Central memory CD8-positive, alpha-beta T cell (primary cell): ENCODE results near the gene SMG1.
A peak's percentile ranks its signal among the peaks of the same experiment; 100 is the strongest.

Source experiments
- ATAC-seq: fragments of 150-1000 bp; cut with Tn5 transposase; replicated peaks from 2 replicates; pipeline ENCODE4 v1.10.0; 2022; ENCODE audit warnings: mild to moderate bottlenecking, moderate FRiP score, moderate number of reproducible peaks; ENCODE audit not compliant: poor library complexity, severe bottlenecking; ENCODE audit errors: extremely low read depth
- DNase-seq, 2 donors: peaks; one replicate each; pipeline ENCODE4 v3.0.0; 2021; ENCODE audit warnings: low spot score in 2 of 2
- H3K27ac Mint-ChIP-seq: one replicate; pipeline ENCODE4 v1.8.0; 2022; ENCODE audit warnings: low read depth, mild to moderate bottlenecking, moderate library complexity, mixed read lengths
- H3K27me3 Mint-ChIP-seq: one replicate; pipeline ENCODE4 v1.8.0; 2022; ENCODE audit warnings: mixed read lengths
- H3K36me3 Mint-ChIP-seq: one replicate; pipeline ENCODE4 v1.8.0; 2022; ENCODE audit warnings: mild to moderate bottlenecking, moderate library complexity, mixed read lengths; ENCODE audit not compliant: insufficient read depth
- H3K4me1 Mint-ChIP-seq: one replicate; pipeline ENCODE4 v1.8.0; 2022; ENCODE audit warnings: mixed read lengths
- H3K4me3 Mint-ChIP-seq: one replicate; pipeline ENCODE4 v1.8.0; 2022; ENCODE audit warnings: mild to moderate bottlenecking, moderate library complexity, mixed read lengths
- H3K9me3 Mint-ChIP-seq: one replicate; pipeline ENCODE4 v1.8.0; 2022; ENCODE audit warnings: mixed read lengths

The SMG1 gene

GRCh38 chr16:18832006-18832405 lies 94.2 kb downstream of the SMG1 start:
- Mint-ChIP-seq H3K27ac (no peak overlapping the region), H3K36me3 (peaks cover 66% of the 10 kb centered on the region), H3K4me3 (no peak overlapping the region), H3K4me1 (no peaks in the 10 kb centered on the region), H3K9me3 (no peaks in the 10 kb centered on the region), H3K27me3 (no peaks in the 10 kb centered on the region)
- ATAC-seq (no peak), DNase-seq (no peak)

DNA sequence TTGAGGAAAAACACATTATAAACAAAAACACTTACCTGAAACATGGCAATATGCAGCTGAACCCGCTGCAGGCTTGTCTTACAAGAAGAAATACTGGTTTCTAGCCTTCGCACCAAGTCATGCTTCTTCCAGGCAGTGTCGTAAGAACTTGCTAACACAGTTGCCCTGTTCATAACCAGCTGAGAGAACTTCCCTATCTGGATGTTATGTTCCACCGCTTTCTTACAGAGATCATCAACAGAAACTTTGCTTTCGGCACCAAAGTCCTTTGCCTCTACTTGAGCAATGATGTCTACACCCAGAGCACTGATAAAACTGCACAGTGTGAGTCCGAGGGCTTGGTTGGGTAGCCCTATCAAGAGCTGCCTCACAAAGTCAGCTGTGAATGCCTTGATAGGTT lies 97.0 kb downstream of the SMG1 start:
- Mint-ChIP-seq H3K36me3 (peaks cover 46% of the 10 kb centered on the region), H3K4me3 (no peak overlapping the region), H3K4me1 (no peaks in the 10 kb centered on the region), H3K27me3 (no peaks in the 10 kb centered on the region), H3K9me3 (no peaks in the 10 kb centered on the region), H3K27ac (no peak overlapping the region)
- no peak for DNase-seq
- no peak for ATAC-seq

DNA sequence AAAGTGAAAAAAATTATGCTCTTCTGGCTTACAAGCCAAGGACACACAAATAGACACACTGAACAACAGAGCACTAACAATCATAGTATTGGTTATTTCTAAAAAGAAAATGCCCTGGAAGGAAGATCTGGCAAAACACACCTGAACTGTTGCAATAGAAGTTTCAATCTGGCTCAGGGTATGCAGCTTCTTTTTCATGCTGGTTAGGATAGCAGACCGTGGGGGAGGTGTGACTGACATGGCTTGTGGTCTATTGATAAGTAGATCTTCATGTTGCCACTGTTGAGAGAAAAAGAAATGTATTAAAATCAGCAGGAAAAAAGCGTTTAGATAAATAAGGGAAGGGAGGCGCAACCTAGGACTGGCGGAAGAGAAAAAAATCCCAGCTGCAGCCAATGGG lies 98.3 kb downstream of the SMG1 start:
- no peak for ATAC-seq
- H3K4me3 Mint-ChIP-seq = no peak overlapping the region
- H3K9me3 Mint-ChIP-seq = no peaks in the 10 kb centered on the region
- H3K27ac Mint-ChIP-seq = no peak overlapping the region
- no peaks in the 10 kb centered on the region for H3K4me1 Mint-ChIP-seq
- H3K36me3 Mint-ChIP-seq = peaks cover 40% of the 10 kb centered on the region
- no peak for DNase-seq
- H3K27me3 Mint-ChIP-seq = no peaks in the 10 kb centered on the region

- no peak for ATAC-seq
- peaks cover 8% of the 10 kb centered on the region for H3K4me1 Mint-ChIP-seq
- H3K4me3 Mint-ChIP-seq = no peak overlapping the region
- H3K27me3 Mint-ChIP-seq = no peaks in the 10 kb centered on the region
- no peak overlapping the region for H3K27ac Mint-ChIP-seq
- peaks cover 40% of the 10 kb centered on the region for H3K36me3 Mint-ChIP-seq
- DNase-seq = no peak
- no peaks in the 10 kb centered on the region for H3K9me3 Mint-ChIP-seq
Observed at GRCh38 chr16:18816286-18816685, 109.9 kb downstream of the SMG1 start.

DNA sequence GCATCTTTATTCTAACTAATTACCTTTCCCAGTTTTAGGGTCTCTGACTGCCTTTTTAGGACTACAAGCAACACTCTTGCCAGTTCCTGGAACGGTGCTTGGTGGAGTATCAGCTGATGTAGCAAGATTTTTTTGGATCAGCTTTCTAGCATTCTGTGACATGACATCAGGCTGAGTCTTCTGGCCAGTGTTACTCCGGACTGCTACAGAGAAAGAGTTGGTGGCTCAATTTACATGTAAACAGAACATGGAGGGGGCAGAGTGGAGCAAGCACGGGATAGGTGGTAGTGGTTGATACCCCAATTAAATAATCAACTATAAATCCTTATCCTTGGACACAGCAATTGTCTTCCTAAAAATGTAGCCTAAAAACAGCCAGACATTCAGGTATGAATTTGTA lies 114.3 kb downstream of the SMG1 start:
- Mint-ChIP-seq H3K36me3 (peaks cover 58% of the 10 kb centered on the region), H3K27ac (no peak overlapping the region), H3K4me1 (peaks cover 4% of the 10 kb centered on the region), H3K9me3 (no peaks in the 10 kb centered on the region), H3K4me3 (no peak overlapping the region), H3K27me3 (no peaks in the 10 kb centered on the region)
- DNase-seq (no peak), ATAC-seq (no peak)

DNA sequence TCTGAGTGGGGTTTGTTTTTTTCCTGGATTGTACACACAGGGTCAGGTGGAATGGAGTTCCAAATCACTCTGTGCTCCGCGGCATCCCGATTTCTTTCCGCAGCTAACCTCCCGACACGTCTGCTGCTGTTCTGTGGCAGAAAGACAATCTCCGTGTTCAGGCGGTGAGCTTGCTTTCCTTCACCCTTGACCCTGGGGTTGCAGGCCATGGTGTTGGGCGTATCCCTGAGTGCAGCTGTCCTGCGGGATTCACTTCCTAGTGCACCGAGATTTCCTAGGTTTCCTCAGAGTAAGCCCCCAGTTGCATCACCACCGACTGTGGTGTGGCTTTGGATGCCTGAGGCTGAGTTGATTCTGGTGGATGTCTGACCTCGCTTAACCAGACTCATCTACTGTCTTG lies 117.0 kb downstream of the SMG1 start:
- DNase-seq = no peak
- Mint-ChIP-seq H3K27ac (no peak overlapping the region), H3K9me3 (no peaks in the 10 kb centered on the region), H3K36me3 (peaks cover 47% of the 10 kb centered on the region), H3K4me3 (no peak overlapping the region), H3K4me1 (peaks cover 14% of the 10 kb centered on the region), H3K27me3 (no peaks in the 10 kb centered on the region)
- ATAC-seq = no peak

- peaks cover 39% of the 10 kb centered on the region for H3K4me1 Mint-ChIP-seq
- peaks cover 40% of the 10 kb centered on the region for H3K36me3 Mint-ChIP-seq
Observed at GRCh38 chr16:18805257-18805773, 120.9 kb downstream of the SMG1 start.

GRCh38 chr16:18804540-18804939 lies 121.7 kb downstream of the SMG1 start:
- no peak for ATAC-seq
- Mint-ChIP-seq H3K4me3 (peak overlapping the region; percentile 40), H3K4me1 (peaks cover 46% of the 10 kb centered on the region), H3K27ac (peak overlapping the region; percentile 94), H3K9me3 (no peaks in the 10 kb centered on the region), H3K27me3 (no peaks in the 10 kb centered on the region), H3K36me3 (peaks cover 34% of the 10 kb centered on the region)
- no peak for DNase-seq

More at GRCh38 chr16:18805257-18805773, 120.9 kb downstream of the SMG1 start:
- Mint-ChIP-seq H3K4me3 (no peak overlapping the region), H3K9me3 (no peaks in the 10 kb centered on the region), H3K27ac (no peak overlapping the region), H3K27me3 (no peaks in the 10 kb centered on the region)
- DNase-seq (no peak), ATAC-seq (no peak)

- Mint-ChIP-seq H3K36me3 (peaks cover 28% of the 10 kb centered on the region), H3K27ac (peak overlapping the region; percentile 94), H3K27me3 (no peaks in the 10 kb centered on the region), H3K4me1 (peaks cover 52% of the 10 kb centered on the region), H3K4me3 (peak overlapping the region; percentile 92), H3K9me3 (no peaks in the 10 kb centered on the region)
- ATAC-seq (no peak), DNase-seq (no peak)
Observed at GRCh38 chr16:18803569-18804462, 122.4 kb downstream of the SMG1 start.

DNA sequence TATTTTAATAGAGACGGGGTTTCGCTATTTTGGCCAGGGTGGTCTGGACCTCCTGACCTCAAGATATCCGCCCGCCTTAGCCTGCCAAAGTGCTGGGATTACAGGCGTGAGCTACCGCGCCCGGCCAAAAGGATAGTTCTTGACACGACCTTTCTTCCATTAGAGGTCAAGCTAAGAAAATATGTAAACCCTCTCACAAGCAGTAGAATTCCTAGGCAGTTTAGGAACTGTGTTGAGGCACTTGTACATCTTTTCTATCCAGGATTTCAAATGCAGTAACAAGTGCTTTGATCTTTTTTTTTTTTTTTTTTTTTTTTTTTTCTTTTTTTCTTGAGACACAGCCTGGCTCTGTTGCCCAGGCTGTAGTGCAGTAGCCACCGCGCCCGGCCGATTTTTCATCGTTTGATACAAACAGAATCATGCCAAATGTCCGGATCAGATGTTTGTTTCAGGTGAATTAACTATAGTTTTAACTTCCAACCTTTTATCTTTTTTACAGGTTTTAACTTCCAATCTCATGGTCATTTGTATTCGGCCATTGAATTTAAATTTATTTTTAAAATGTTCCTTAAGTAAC lies 123.4 kb downstream of the SMG1 start:
- peak overlapping the region; percentile 94 for H3K27ac Mint-ChIP-seq

DNA sequence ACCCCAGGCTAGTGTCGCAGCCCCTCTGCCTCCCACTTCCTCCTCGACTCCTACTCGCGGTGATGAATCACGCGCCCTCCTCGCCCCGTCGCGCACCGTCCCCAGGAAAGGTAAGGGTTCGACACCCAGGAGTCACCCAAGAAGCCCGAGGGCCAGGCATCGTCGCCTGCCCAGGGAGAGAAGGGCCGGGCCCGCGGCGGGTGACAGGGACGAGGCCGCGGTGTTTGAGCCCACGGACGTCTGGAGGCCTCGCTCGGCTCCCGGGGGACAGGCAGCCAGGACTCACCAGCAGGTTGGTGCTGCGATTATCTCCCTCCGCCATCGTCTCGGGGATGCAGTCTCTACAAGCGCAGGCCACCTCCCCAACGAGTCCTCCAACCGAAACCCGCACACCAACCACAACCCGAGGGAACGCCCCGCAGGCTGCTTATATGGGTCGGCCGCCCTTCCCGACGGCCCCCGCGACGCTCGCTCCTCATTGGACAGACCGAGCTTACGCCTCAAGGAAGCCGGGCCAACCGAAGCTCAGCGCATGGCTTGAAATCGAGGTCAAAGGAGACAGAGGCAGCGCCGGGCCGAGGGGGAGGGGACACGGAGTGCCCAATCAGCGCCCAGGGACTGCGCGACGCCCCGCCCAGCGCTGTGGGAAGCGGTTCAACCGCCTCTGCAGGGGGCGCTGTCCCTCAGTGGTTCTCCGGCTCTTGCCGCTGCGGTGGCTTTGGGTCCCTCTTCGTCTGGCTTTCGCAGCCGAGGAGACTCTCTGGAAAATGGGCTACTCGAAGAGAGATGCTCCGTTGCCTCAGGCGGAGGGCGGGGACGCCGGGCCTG lies 124.8 kb downstream of the SMG1 start, which contains the start of gene ARL6IP1:
Gene ARL6IP1, minus strand, starts transcription at position 405 of the 828 bp plus-strand sequence. Its CDS starts 83 bp downstream, at position 322.
- ATAC-seq (peak; percentile 95), DNase-seq (peak; percentile 98 to 99)
- H3K36me3 Mint-ChIP-seq = peaks cover 28% of the 10 kb centered on the region
- peaks cover 52% of the 10 kb centered on the region for H3K4me1 Mint-ChIP-seq
- peak within 1 kb of the TSS; percentile 94 for H3K27ac Mint-ChIP-seq
- H3K27me3 Mint-ChIP-seq = no peaks in the 10 kb centered on the region
- no peaks in the 10 kb centered on the region for H3K9me3 Mint-ChIP-seq
- peak within 1 kb of the TSS; percentile 92 for H3K4me3 Mint-ChIP-seq

More for the DNA sequence above, 123.4 kb downstream of the SMG1 start:
- H3K4me3 Mint-ChIP-seq = peak overlapping the region; percentile 92
- no peaks in the 10 kb centered on the region for H3K27me3 Mint-ChIP-seq
- no peak for ATAC-seq
- H3K36me3 Mint-ChIP-seq = peaks cover 23% of the 10 kb centered on the region
- H3K4me1 Mint-ChIP-seq = peaks cover 53% of the 10 kb centered on the region
- DNase-seq = no peak
- no peaks in the 10 kb centered on the region for H3K9me3 Mint-ChIP-seq

DNA sequence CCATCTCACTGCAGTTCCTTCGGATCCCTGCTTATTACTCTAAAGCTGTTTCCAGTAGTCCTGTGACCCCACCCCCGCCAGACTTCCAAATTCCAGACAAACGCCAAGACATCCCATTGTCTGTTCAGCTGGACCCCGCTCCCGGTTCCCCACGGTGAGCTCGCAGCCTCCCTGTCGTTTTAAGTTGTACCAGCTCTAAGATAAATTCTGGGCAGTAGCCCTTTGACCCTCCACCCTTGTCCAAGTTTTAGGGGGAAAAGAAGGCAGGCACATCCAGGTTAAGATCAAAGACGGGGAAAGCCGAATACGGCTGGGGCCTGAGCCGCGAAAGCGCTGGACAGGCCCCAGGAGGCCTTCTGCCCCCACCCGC lies 125.4 kb downstream of the SMG1 start:
- peaks cover 34% of the 10 kb centered on the region for H3K36me3 Mint-ChIP-seq
- H3K9me3 Mint-ChIP-seq = no peaks in the 10 kb centered on the region
- H3K4me3 Mint-ChIP-seq = peak overlapping the region; percentile 92
- peaks cover 53% of the 10 kb centered on the region for H3K4me1 Mint-ChIP-seq
- H3K27ac Mint-ChIP-seq = peak overlapping the region; percentile 94
- ATAC-seq (no peak), DNase-seq (no peak)
- H3K27me3 Mint-ChIP-seq = no peaks in the 10 kb centered on the region
